OCI-LY7 (cell line): ENCODE data around the gene ASB13. TPM values are rescaled to one million over a fixed set of nuclear protein-coding genes. Genes with fewer than 3 reads are reported as not detected.

Source experiments
- BruUV-seq: library from RNA; stranded (reverse); fragments of 400-500 nt; replicated peaks from 2 replicates; lab custom pipeline; 2021; lab: Mats Ljungman, UMichigan
- CTCF ChIA-PET: fragments of 300-600 bp; sonication (Branson Sonifier 250); formaldehyde crosslinking; loops from one replicate; lab custom pipeline; 2022; ENCODE audit warnings: antibody characterized with exemption; ENCODE audit not compliant: unreplicated experiment; lab: Charles Lee
- POLR2A ChIA-PET: fragments of 300-600 bp; sonication (Branson Sonifier 250); formaldehyde crosslinking; loops from one replicate; lab custom pipeline; 2022; ENCODE audit warnings: antibody characterized with exemption; lab: Charles Lee
- DNase-seq: peaks from one replicate; pipeline ENCODE4 v3.0.0-alpha.2; 2015; ENCODE audit warnings: low spot score
- H2AFZ ChIP-seq: fragments of 200-600 bp; sonication (generic), shearing (Covaris generic); 2 replicates; pipeline ENCODE4 v1.6.1; 2014; ENCODE audit warnings: mild to moderate bottlenecking, antibody characterized with exemption, low read length, moderate library complexity
- H3K27ac ChIP-seq: fragments of 200-600 bp; sonication (generic); 2 replicates; pipeline ENCODE4 v1.5.1; 2014; ENCODE audit warnings: mixed run types, low read depth, mild to moderate bottlenecking, moderate library complexity, low read length, inconsistent platforms; ENCODE audit not compliant: poor library complexity, severe bottlenecking
- H3K36me3 ChIP-seq: fragments of 200-600 bp; sonication (generic); 2 replicates; pipeline ENCODE4 v1.6.1; 2014; ENCODE audit warnings: mild to moderate bottlenecking, antibody characterized with exemption, low read length, moderate library complexity, mixed read lengths; ENCODE audit not compliant: insufficient read depth
- H3K4me1 ChIP-seq: fragments of 200-600 bp; sonication (generic); 2 replicates; pipeline ENCODE4 v1.5.1; 2014; ENCODE audit warnings: mild to moderate bottlenecking, low read length; ENCODE audit not compliant: insufficient read depth, poor library complexity, severe bottlenecking
- H3K4me2 ChIP-seq: fragments of 200-600 bp; sonication (generic); 2 replicates; pipeline ENCODE4 v1.6.1; 2014; ENCODE audit warnings: mild to moderate bottlenecking, low read length
- H3K4me3 ChIP-seq: fragments of 200-600 bp; sonication (generic); 2 replicates; pipeline ENCODE4 v1.5.1; 2014; ENCODE audit warnings: mild to moderate bottlenecking, low read depth, low read length; ENCODE audit not compliant: poor library complexity, severe bottlenecking
- H3K79me2 ChIP-seq: fragments of 200-600 bp; sonication (generic); 2 replicates; pipeline ENCODE4 v1.6.1; 2016; ENCODE audit warnings: low read depth, mild to moderate bottlenecking, low read length, moderate library complexity, mixed read lengths; ENCODE audit not compliant: insufficient read depth
- H3K9me2 ChIP-seq: fragments of 200-600 bp; sonication (generic); 2 replicates; pipeline ENCODE4 v1.6.1; 2016; ENCODE audit warnings: mild to moderate bottlenecking, low read length, mixed read lengths; ENCODE audit not compliant: insufficient read depth
- H3K9me3 ChIP-seq: fragments of 200-600 bp; sonication (generic); 2 replicates; pipeline ENCODE4 v1.6.1; 2014; ENCODE audit warnings: mild to moderate bottlenecking, mixed run types, low read length, mixed read lengths
- H4K20me1 ChIP-seq: fragments of 200-600 bp; sonication (generic); 2 replicates; pipeline ENCODE4 v1.6.1; 2014; ENCODE audit warnings: mild to moderate bottlenecking, antibody characterized with exemption, low read length, moderate library complexity, mixed read lengths; ENCODE audit not compliant: insufficient read depth
- CTCF ChIP-seq: fragments of 200-600 bp; sonication (generic); conservative IDR thresholded peaks from 2 replicates; pipeline ENCODE4 v1.5.1; 2014; ENCODE audit warnings: mild to moderate bottlenecking, antibody characterized with exemption, low read length, moderate library complexity, mixed read lengths
- EZH2phosphoT487 ChIP-seq: fragments of 200-600 bp; sonication (generic); IDR thresholded peaks from 2 replicates; pipeline ENCODE4 v1.6.1; 2018; ENCODE audit warnings: low read depth, borderline replicate concordance, mild to moderate bottlenecking, mixed run types, antibody characterized with exemption, low read length, moderate library complexity, mixed read lengths
- intact Hi-C: fragments of 100-400 bp; cut with micrococcal nuclease; formaldehyde crosslinking; loops from one replicate; pipeline ENCODE4 v1.10.0; 2022; ENCODE audit not compliant: unreplicated experiment
- total RNA-seq, 2 experiments: library from RNA; depleted of rRNA in 1 of 2; stranded (reverse); fragments of >200 nt in 1 of 2; shearing (Covaris generic) in 1 of 2; gene quantifications; 2 replicates each; pipeline ENCODE4 v1.2.3, GENCODE V29; 2014 to 2022

Gene ASB13
- total RNA-seq, 2 experiments from 2014 or later: 25.6 to 108 TPM

- ChIA-PET CTCF (no interaction called here), POLR2A (no interaction called here)
- Histone ChIP-seq H3K4me1 (peaks cover 49% of the 10 kb centered on the region), H4K20me1 (no peaks in the 10 kb centered on the region), H3K9me2 (no peaks in the 10 kb centered on the region), H3K36me3 (peaks cover 55% of the 10 kb centered on the region), H3K4me3 (no peak overlapping the region), H3K4me2 (no peak overlapping the region), H3K9me3 (no peaks in the 10 kb centered on the region), H2AFZ (no peak overlapping the region), H3K27ac (no peak overlapping the region), H3K79me2 (0 out of 2 replicates have a peak, but pooled peaks cover under 1% of the 10 kb centered on the region)
- TF ChIP-seq EZH2phosphoT487 (no peak), CTCF (no peak)
- intact Hi-C loops: no loop called here
- DNase-seq: no peak
- no TSS peak for BruUV-seq
These were observed 17.6 kb downstream of the ASB13 start for GRCh38 chr10:5648494-5649457.

DNA sequence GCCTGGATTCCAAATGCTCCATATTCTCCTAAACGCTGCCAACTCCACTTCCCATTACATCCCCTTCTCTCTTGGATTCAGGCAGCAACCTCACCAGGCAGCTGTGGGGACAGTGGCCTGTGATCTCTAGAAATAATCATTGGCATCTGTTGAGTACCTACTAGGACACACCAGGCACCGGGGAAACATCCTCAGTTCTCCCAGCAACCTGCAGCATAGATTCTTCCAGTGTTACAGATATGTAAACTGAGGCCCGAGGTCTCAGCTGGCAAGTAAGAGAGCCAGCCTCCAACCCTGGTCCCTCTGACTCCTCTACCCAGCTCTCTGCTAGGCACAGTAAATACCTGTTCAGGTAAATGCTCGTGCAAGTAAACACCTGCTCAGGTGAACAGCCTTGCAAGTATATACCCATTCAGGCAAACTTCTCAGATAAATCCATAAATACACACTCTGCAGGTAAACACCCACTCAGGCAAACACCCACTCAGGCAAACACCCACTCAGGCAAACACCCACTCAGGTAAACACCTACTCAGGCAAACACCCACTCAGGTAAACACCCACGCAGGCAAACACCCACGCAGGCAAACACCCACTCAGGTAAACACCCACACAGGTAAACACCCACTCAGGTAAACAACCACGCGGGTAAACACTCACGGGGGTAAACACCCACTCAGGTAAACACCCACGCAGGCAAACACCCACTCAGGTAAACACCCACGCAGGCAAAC, 18.7 kb downstream of the ASB13 start:
- TF ChIP-seq CTCF (no peak), EZH2phosphoT487 (no peak)
- DNase-seq: no peak
- no TSS peak for BruUV-seq
- no peak overlapping the region for H2AFZ ChIP-seq
- peak overlapping the region; percentile 85 for H3K27ac ChIP-seq
- no peak overlapping the region for H3K4me3 ChIP-seq
- CTCF ChIA-PET: no interaction called here
- POLR2A ChIA-PET: interaction anchor here (1.2 kb wide), 1 partner anchor 8 kb away, joined by 3 read pairs; no protein-coding TSS in a partner anchor
- no peaks in the 10 kb centered on the region for H3K9me2 ChIP-seq
- H4K20me1 ChIP-seq: no peaks in the 10 kb centered on the region
- intact Hi-C loops: no loop called here
- H3K79me2 ChIP-seq: no peaks in the 10 kb centered on the region
- H3K36me3 ChIP-seq: peaks cover 58% of the 10 kb centered on the region
- H3K4me1 ChIP-seq: peaks cover 40% of the 10 kb centered on the region
- H3K4me2 ChIP-seq: no peak overlapping the region
- H3K9me3 ChIP-seq: no peaks in the 10 kb centered on the region
